H9 (cell line): ENCODE measurements around the gene KRTAP20-3. TPM values are rescaled to one million over a fixed set of nuclear protein-coding genes. Genes with fewer than 3 reads are reported as not detected.

Experiments used
- DNase-seq: peaks from one replicate; pipeline ENCODE4 v3.0.0-alpha.2; 2017
- H2AFZ ChIP-seq: one replicate; pipeline ENCODE4 v1.6.1; 2013; ENCODE audit warnings: mild to moderate bottlenecking, low read length, control low read depth, moderate library complexity
- H2AK5ac ChIP-seq: 2 replicates; pipeline ENCODE4 v1.6.1; 2013; ENCODE audit warnings: low read length, control low read depth, mixed read lengths; ENCODE audit not compliant: insufficient read length
- H2BK120ac ChIP-seq: one replicate; pipeline ENCODE4 v1.6.1; 2013; ENCODE audit warnings: low read depth, mild to moderate bottlenecking, low read length, control low read depth, inconsistent platforms; ENCODE audit not compliant: poor library complexity, severe bottlenecking
- H2BK12ac ChIP-seq: 2 replicates; pipeline ENCODE4 v1.6.1; 2013; ENCODE audit warnings: low read length, control low read depth, mixed read lengths, low read depth; ENCODE audit not compliant: insufficient read length
- H2BK15ac ChIP-seq: 2 replicates; pipeline ENCODE4 v1.6.1; 2013; ENCODE audit warnings: low read depth, low read length, control low read depth
- H2BK20ac ChIP-seq: one replicate; pipeline ENCODE4 v1.6.1; 2013; ENCODE audit warnings: low read depth, mild to moderate bottlenecking, low read length, control low read depth, inconsistent platforms; ENCODE audit not compliant: poor library complexity, severe bottlenecking
- H2BK5ac ChIP-seq: 2 replicates; pipeline ENCODE4 v1.6.1; 2013; ENCODE audit warnings: low read length, control low read depth, mixed read lengths; ENCODE audit not compliant: insufficient read length
- H3K14ac ChIP-seq: 2 replicates; pipeline ENCODE4 v1.6.1; 2013; ENCODE audit warnings: low read length, control low read depth; ENCODE audit not compliant: insufficient read depth
- H3K18ac ChIP-seq: 2 replicates; pipeline ENCODE4 v1.6.1; 2013; ENCODE audit warnings: low read depth, mild to moderate bottlenecking, mixed read lengths, low read length, control low read depth; ENCODE audit not compliant: insufficient read length
- H3K23ac ChIP-seq: 2 replicates; pipeline ENCODE4 v1.6.1; 2013; ENCODE audit warnings: low read length, control low read depth, mixed read lengths, low read depth; ENCODE audit not compliant: insufficient read length
- H3K23me2 ChIP-seq: 2 replicates; pipeline ENCODE4 v1.6.1; 2013; ENCODE audit warnings: low read depth, mild to moderate bottlenecking, mixed read lengths, low read length, control low read depth; ENCODE audit not compliant: insufficient read length, poor library complexity, severe bottlenecking
- H3K27ac ChIP-seq: 2 replicates; pipeline ENCODE4 v1.5.1; 2013; ENCODE audit warnings: low read length, control low read depth, mixed read lengths, low read depth; ENCODE audit not compliant: insufficient read length
- H3K27me3 ChIP-seq: 2 replicates; pipeline ENCODE4 v1.6.1; 2013; ENCODE audit warnings: low read length, control low read depth, inconsistent platforms; ENCODE audit not compliant: insufficient read depth
- H3K4ac ChIP-seq: 2 replicates; pipeline ENCODE4 v1.6.1; 2013; ENCODE audit warnings: low read depth, mild to moderate bottlenecking, control low read depth, inconsistent platforms, low read length, moderate library complexity
- H3K4me1 ChIP-seq: 2 replicates; pipeline ENCODE4 v1.6.1; 2013; ENCODE audit warnings: low read length, control low read depth, inconsistent platforms; ENCODE audit not compliant: insufficient read depth
- H3K4me2 ChIP-seq: 2 replicates; pipeline ENCODE4 v1.6.1; 2013; ENCODE audit warnings: low read length, control low read depth, mixed read lengths; ENCODE audit not compliant: insufficient read length, insufficient read depth
- H3K56ac ChIP-seq: 2 replicates; pipeline ENCODE4 v1.6.1; 2013; ENCODE audit warnings: low read depth, mild to moderate bottlenecking, mixed read lengths, low read length, control low read depth; ENCODE audit not compliant: insufficient read length
- H3K79me1 ChIP-seq: 2 replicates; pipeline ENCODE4 v1.6.1; 2013; ENCODE audit warnings: low read depth, mild to moderate bottlenecking, moderate library complexity, low read length, control low read depth, inconsistent platforms; ENCODE audit not compliant: insufficient read depth, poor library complexity, severe bottlenecking
- H3K79me2 ChIP-seq: 2 replicates; pipeline ENCODE4 v1.6.1; 2013; ENCODE audit warnings: low read length, control low read depth, inconsistent platforms; ENCODE audit not compliant: insufficient read depth
- H3K9ac ChIP-seq: 2 replicates; pipeline ENCODE4 v1.6.1; 2013; ENCODE audit warnings: low read length, control low read depth, mixed read lengths; ENCODE audit not compliant: insufficient read length; ENCODE audit errors: extremely low read depth
- H3K9me3 ChIP-seq: one replicate; pipeline ENCODE4 v1.6.1; 2013; ENCODE audit warnings: low read depth, low read length, inconsistent platforms; ENCODE audit not compliant: control insufficient read depth
- H3T11ph ChIP-seq: one replicate; pipeline ENCODE4 v1.6.1; 2013; ENCODE audit warnings: mild to moderate bottlenecking, low read length, control low read depth, inconsistent platforms
- H4K20me1 ChIP-seq: one replicate; pipeline ENCODE4 v1.6.1; 2013; ENCODE audit not compliant: control insufficient read depth, insufficient read length, insufficient read depth
- H4K5ac ChIP-seq: 2 replicates; pipeline ENCODE4 v1.6.1; 2013; ENCODE audit warnings: low read depth, mild to moderate bottlenecking, mixed read lengths, low read length, control low read depth; ENCODE audit not compliant: insufficient read length
- H4K8ac ChIP-seq: replicated peaks from 2 replicates; pipeline ENCODE4 v1.6.1; 2013; ENCODE audit warnings: low read length, control low read depth, mixed read lengths, low read depth; ENCODE audit not compliant: insufficient read length
- H4K91ac ChIP-seq: 2 replicates; pipeline ENCODE4 v1.6.1; 2013; ENCODE audit warnings: low read depth, mild to moderate bottlenecking, moderate library complexity, mixed read lengths, low read length, control low read depth; ENCODE audit not compliant: insufficient read length
- H3K27ac Mint-ChIP-seq, 3 experiments: 2 replicates in 2 of 3; 3 replicates in 1 of 3; pipeline ENCODE4 v1.8.0; 2020 to 2021; ENCODE audit warnings: mixed read lengths in 3 of 3, mild to moderate bottlenecking in 1 of 3, moderate library complexity in 1 of 3
- H3K27me3 Mint-ChIP-seq: 2 replicates; pipeline ENCODE4 v1.8.0; 2021; ENCODE audit warnings: low read depth, mild to moderate bottlenecking, moderate library complexity, mixed read lengths
- H3K36me3 Mint-ChIP-seq, 3 experiments: 2 replicates in 2 of 3; 3 replicates in 1 of 3; pipeline ENCODE4 v1.8.0; 2020 to 2021; ENCODE audit warnings: low read depth in 3 of 3, mixed read lengths in 3 of 3; ENCODE audit not compliant: insufficient read depth in 1 of 3
- H3K4me1 Mint-ChIP-seq, 2 experiments: 2 replicates each; pipeline ENCODE4 v1.8.0; 2020; ENCODE audit warnings: mixed read lengths in 2 of 2
- H3K4me3 Mint-ChIP-seq, 2 experiments: 2 replicates in 1 of 2; 3 replicates in 1 of 2; pipeline ENCODE4 v1.8.0; 2020 to 2021; ENCODE audit warnings: mild to moderate bottlenecking in 2 of 2, mixed read lengths in 2 of 2, moderate library complexity in 1 of 2
- H3K9me3 Mint-ChIP-seq, 2 experiments: 2 replicates in 1 of 2; 3 replicates in 1 of 2; pipeline ENCODE4 v1.8.0; 2020; ENCODE audit warnings: mild to moderate bottlenecking in 2 of 2, mixed read lengths in 2 of 2, moderate library complexity in 1 of 2
- WGBS: extraction: QIAGEN DNeasy Blood & Tissue Kit; methylation state at CpG from one replicate; pipeline ENCODE4 v1.1.7; 2013; ENCODE audit warnings: missing lambda C conversion rate, low lambda C conversion rate, mixed read lengths; ENCODE audit not compliant: insufficient read length; ENCODE audit errors: extremely low coverage; 5-methylcytosine and 5-hydroxymethylcytosine counted together
- total RNA-seq: library from RNA; stranded (reverse); gene quantifications from 2 replicates; pipeline ENCODE4 v1.2.1, GENCODE V29; 2021
- TF ChIP-seq, protein P1 (sequence below): fragments of 200-600 bp; sonication (generic); conservative IDR thresholded peaks from 3 replicates; pipeline ENCODE4 v1.8.0; 2021; ENCODE audit warnings: antibody characterized with exemption, mild to moderate bottlenecking

Gene KRTAP20-3
- total RNA-seq, 1 experiment from 2014 or later: not detected

- Histone ChIP-seq H4K8ac (no peak within 1 kb of the TSS), H3T11ph (no peak within 1 kb of the TSS), H3K14ac (no peak within 1 kb of the TSS), H2BK15ac (no peak within 1 kb of the TSS), H3K23me2 (no peaks in the 10 kb centered on the region), H2BK5ac (no peak within 1 kb of the TSS), H3K27me3 (no peaks in the 10 kb centered on the region), H2AFZ (no peak within 1 kb of the TSS), H2BK20ac (no peak within 1 kb of the TSS), H3K9ac (no peak within 1 kb of the TSS), H2BK12ac (no peak within 1 kb of the TSS), H3K79me1 (no peaks in the 10 kb centered on the region), H3K18ac (no peak within 1 kb of the TSS), H3K4me1 (no peaks in the 10 kb centered on the region), H3K4me2 (no peak within 1 kb of the TSS), H4K20me1 (no peaks in the 10 kb centered on the region), H3K23ac (no peak within 1 kb of the TSS), H3K9me3 (no peaks in the 10 kb centered on the region), H3K27ac (no peak within 1 kb of the TSS), H2BK120ac (no peak within 1 kb of the TSS), H2AK5ac (no peak within 1 kb of the TSS), H3K79me2 (no peaks in the 10 kb centered on the region), H4K91ac (no peak within 1 kb of the TSS), H3K56ac (no peak within 1 kb of the TSS), H4K5ac (no peak within 1 kb of the TSS), H3K4ac (no peak within 1 kb of the TSS)
- no CpG with 5 or more reads among the region's 3 CpGs for WGBS
- no peak within 1 kb of the TSS for H3K27ac Mint-ChIP-seq
- peaks cover 13 to 35% of the 10 kb centered on the region in 2 experiments for H3K9me3 Mint-ChIP-seq
- peaks cover 6 to 26% (median 11%) of the 10 kb centered on the region in 3 experiments for H3K36me3 Mint-ChIP-seq
- TF ChIP-seq, protein P1, sequence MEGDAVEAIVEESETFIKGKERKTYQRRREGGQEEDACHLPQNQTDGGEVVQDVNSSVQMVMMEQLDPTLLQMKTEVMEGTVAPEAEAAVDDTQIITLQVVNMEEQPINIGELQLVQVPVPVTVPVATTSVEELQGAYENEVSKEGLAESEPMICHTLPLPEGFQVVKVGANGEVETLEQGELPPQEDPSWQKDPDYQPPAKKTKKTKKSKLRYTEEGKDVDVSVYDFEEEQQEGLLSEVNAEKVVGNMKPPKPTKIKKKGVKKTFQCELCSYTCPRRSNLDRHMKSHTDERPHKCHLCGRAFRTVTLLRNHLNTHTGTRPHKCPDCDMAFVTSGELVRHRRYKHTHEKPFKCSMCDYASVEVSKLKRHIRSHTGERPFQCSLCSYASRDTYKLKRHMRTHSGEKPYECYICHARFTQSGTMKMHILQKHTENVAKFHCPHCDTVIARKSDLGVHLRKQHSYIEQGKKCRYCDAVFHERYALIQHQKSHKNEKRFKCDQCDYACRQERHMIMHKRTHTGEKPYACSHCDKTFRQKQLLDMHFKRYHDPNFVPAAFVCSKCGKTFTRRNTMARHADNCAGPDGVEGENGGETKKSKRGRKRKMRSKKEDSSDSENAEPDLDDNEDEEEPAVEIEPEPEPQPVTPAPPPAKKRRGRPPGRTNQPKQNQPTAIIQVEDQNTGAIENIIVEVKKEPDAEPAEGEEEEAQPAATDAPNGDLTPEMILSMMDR: no peak
- no peaks in the 10 kb centered on the region for H3K4me1 Mint-ChIP-seq
- no peak for DNase-seq
- H3K27me3 Mint-ChIP-seq: peaks cover 1% of the 10 kb centered on the region
- no peak within 1 kb of the TSS for H3K4me3 Mint-ChIP-seq
Measured at GRCh38 chr21:30620522-30620921, 22.1 kb upstream of the KRTAP20-3 start, which contains the start of gene KRTAP20-4. KRTAP20-4 (plus strand) TSS chr21:30620627.
